ENCODE results near the gene MAOB.

- TF ChIP-seq POLR2A (IDR thresholded peaks at IDR 0.05) (no peak), CTCF (IDR thresholded peaks at IDR 0.05) (no peak)
Measured at GRCh38 chrX:43878906-43879526, 3.2 kb downstream of the MAOB start.
